Colonic mucosa (tissue), 4 donors: ENCODE measurements around the gene COMMD3. TPM values are rescaled to one million over a fixed set of nuclear protein-coding genes. Genes with fewer than 3 reads are reported as not detected.

Experiments
- DNase-seq: peaks from one replicate; pipeline ENCODE4 v3.0.0-alpha.2; 2020
- H3K27ac ChIP-seq: fragments of 200-600 bp; one replicate; pipeline ENCODE4 v1.8.0; 2021
- H3K27me3 ChIP-seq: fragments of 200-600 bp; one replicate; pipeline ENCODE4 v1.8.0; 2021
- H3K36me3 ChIP-seq: fragments of 200-600 bp; one replicate; pipeline ENCODE4 v1.8.0; 2021
- H3K4me1 ChIP-seq: fragments of 200-600 bp; one replicate; pipeline ENCODE4 v1.8.0; 2021; ENCODE audit warnings: mild to moderate bottlenecking
- H3K4me3 ChIP-seq: fragments of 200-600 bp; one replicate; pipeline ENCODE4 v1.8.0; 2021
- H3K9ac ChIP-seq, 2 donors: one replicate each; pipeline ENCODE4 v1.7.0; 2013; ENCODE audit warnings: control low read depth in 2 of 2, low read depth in 2 of 2, low read length in 2 of 2
- H3K9me3 ChIP-seq: fragments of 200-600 bp; one replicate; pipeline ENCODE4 v1.8.0; 2021
- intact Hi-C: fragments of 100-400 bp; cut with DNase I; formaldehyde crosslinking; loops from one replicate; pipeline ENCODE4 v1.14.1; 2022
- total RNA-seq, 2 donors: library from RNA; stranded (reverse); fragmentation: NEBNext Ultra II Directional in 1 of 2; extraction: Animal tissue kit (Norgen Biotek cat#: 25700) in 1 of 2; gene quantifications; one replicate each; pipeline ENCODE4 v1.2.1, GENCODE V29; 2021
- TF ChIP-seq, protein P1 (sequence below): fragments of 200-600 bp; IDR thresholded peaks from one replicate; pipeline ENCODE4 v1.8.0; 2022; ENCODE audit warnings: antibody characterized with exemption, mild to moderate bottlenecking
- donor health status: healthy.
- donor health status: DM: no; HTN: no; CAD: no.
- donor health status: DM: no; HTN: no; CAD: no.

The COMMD3 gene
- total RNA-seq, 2 donors from 2014 or later: 41.3 to 45.7 TPM

DNA sequence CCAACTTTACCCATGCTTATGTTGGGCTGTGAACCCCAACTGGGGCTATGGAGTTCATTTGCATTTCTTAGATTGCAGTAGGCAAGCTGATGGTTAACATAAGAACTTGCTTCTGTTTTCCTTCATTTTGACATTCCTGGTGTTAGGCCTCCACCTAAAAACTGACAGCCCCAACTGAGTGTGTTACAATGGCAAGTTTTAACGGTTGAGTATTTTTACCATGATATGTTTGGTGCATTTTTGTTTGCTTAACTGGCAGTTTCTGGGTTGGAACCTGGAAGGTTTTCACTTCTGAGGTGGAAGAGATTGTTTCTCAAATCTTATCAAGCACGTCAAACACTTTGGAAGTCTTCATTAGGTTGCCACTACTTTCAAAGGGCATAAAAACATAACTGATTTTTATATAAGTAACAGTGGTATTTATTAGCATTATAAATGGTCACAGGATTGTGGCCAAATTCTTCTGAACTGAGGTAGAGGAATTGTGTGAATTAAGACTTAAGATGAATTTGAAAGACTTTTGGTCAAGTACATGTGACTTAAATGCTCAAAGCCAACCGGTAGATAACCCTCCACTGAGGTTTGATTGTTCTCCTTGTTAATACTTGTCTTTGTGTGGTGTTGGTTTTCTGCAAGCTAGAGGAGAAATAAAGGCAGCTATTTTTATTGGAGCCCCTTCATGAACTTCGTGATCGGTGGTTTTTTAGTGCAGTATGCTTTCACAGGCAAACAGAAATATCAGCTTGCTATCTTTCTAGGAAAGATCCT is 7.5 kb downstream of the COMMD3 start:
- TF ChIP-seq, protein P1, sequence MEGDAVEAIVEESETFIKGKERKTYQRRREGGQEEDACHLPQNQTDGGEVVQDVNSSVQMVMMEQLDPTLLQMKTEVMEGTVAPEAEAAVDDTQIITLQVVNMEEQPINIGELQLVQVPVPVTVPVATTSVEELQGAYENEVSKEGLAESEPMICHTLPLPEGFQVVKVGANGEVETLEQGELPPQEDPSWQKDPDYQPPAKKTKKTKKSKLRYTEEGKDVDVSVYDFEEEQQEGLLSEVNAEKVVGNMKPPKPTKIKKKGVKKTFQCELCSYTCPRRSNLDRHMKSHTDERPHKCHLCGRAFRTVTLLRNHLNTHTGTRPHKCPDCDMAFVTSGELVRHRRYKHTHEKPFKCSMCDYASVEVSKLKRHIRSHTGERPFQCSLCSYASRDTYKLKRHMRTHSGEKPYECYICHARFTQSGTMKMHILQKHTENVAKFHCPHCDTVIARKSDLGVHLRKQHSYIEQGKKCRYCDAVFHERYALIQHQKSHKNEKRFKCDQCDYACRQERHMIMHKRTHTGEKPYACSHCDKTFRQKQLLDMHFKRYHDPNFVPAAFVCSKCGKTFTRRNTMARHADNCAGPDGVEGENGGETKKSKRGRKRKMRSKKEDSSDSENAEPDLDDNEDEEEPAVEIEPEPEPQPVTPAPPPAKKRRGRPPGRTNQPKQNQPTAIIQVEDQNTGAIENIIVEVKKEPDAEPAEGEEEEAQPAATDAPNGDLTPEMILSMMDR: no peak
- H3K9ac ChIP-seq: no peak overlapping the region
- no peaks in the 10 kb centered on the region for H3K9me3 ChIP-seq
- no peaks in the 10 kb centered on the region for H3K4me1 ChIP-seq
- no peak overlapping the region for H3K27ac ChIP-seq
- intact Hi-C loops: loop anchor here (10.0 kb wide), 1 partner anchor 799 kb away; the partner anchor contains the start of gene SKIDA1
- peaks cover 10% of the 10 kb centered on the region for H3K27me3 ChIP-seq
- H3K36me3 ChIP-seq: no peaks in the 10 kb centered on the region
- no peak overlapping the region for H3K4me3 ChIP-seq
- DNase-seq: no peak

DNA sequence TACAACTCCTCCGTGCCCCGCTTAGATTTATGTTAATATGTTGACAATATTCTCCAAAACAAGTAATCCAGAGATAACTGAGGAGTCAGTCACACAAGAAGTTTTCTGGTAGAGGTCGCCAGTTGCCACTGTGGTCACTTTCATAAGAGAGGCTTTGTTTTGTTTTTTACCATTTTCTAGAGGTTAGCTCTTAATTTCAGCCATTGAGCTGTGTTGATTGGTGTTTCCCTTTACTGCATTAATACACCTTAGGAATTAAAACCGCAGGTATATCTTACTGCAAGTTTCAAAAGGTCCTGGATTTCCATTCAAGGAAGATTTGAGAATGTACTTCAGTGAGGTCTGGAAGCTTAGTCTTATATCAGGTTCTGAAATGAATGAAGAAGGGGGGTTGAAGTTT is 8.2 kb downstream of the COMMD3 start:
- no peaks in the 10 kb centered on the region for H3K9me3 ChIP-seq
- intact Hi-C loops: loop anchor here (10.0 kb wide), 1 partner anchor 800 kb away; the partner anchor contains the start of gene SKIDA1
- H3K27me3 ChIP-seq: peaks cover 10% of the 10 kb centered on the region
- H3K9ac ChIP-seq: peak overlapping the region in 1 of 2 donors; percentile 80
- H3K4me1 ChIP-seq: no peaks in the 10 kb centered on the region
- TF ChIP-seq, protein P1: no peak
- no peaks in the 10 kb centered on the region for H3K36me3 ChIP-seq
- no peak overlapping the region for H3K27ac ChIP-seq
- DNase-seq: no peak
- H3K4me3 ChIP-seq: no peak overlapping the region

GRCh38 chr10:22324893-22325271 is 8.7 kb downstream of the COMMD3 start:
- Histone ChIP-seq H3K27me3 (peaks cover 10% of the 10 kb centered on the region), H3K4me1 (no peaks in the 10 kb centered on the region), H3K9ac (peak overlapping the region in 1 of 2 donors; percentile 80), H3K4me3 (peak overlapping the region; percentile 49), H3K36me3 (no peaks in the 10 kb centered on the region), H3K27ac (peak overlapping the region; percentile 14), H3K9me3 (no peaks in the 10 kb centered on the region)
- TF ChIP-seq, protein P1: no peak
- DNase-seq: no peak
- intact Hi-C loops: loop anchor here (5.0 to 10.0 kb wide), 2 partner anchors 323 to 800 kb away; partner anchors contain the start of genes DNAJC1 and SKIDA1

- H3K36me3 ChIP-seq: no peaks in the 10 kb centered on the region
- peak overlapping the region; percentile 52 to 80 for H3K9ac ChIP-seq
- TF ChIP-seq, protein P1: no peak
- peak overlapping the region; percentile 26 for H3K27ac ChIP-seq
- no peaks in the 10 kb centered on the region for H3K9me3 ChIP-seq
- H3K4me3 ChIP-seq: peak overlapping the region; percentile 49
- no peaks in the 10 kb centered on the region for H3K4me1 ChIP-seq
- peaks cover 10% of the 10 kb centered on the region for H3K27me3 ChIP-seq
- DNase-seq: peak; percentile 66
- intact Hi-C loops: loop anchor here (5.0 to 10.0 kb wide), 2 partner anchors 323 to 801 kb away; partner anchors contain the start of genes DNAJC1 and SKIDA1
Measured at GRCh38 chr10:22325272-22326144, 9.3 kb downstream of the COMMD3 start.

DNA sequence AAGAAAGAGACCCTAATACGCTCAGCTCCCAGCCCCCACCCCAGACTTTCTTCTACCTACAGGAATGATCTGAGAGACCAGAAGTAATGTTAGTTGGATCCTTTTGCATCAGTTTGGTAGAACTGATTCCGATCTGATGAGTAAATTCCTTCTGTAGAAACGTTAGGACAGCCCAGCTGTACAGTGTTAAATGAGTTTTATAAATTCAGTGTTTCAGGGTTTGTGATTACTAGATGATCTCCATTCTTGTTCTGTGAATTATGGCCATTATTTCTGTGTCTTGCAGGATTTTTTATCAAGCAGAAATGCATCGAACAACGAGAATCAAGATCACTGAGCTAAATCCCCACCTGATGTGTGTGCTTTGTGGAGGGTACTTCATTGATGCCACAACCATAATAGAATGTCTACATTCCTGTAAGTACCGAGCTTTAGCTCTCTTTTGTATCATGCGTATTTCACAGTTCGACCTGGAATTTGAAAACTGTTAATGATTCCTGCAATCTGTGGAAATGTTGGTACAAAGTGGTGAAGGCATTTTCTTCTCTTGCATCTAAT is 10.0 kb downstream of the COMMD3 start:
- Histone ChIP-seq H3K27me3 (peaks cover 10% of the 10 kb centered on the region), H3K9me3 (no peaks in the 10 kb centered on the region), H3K36me3 (no peaks in the 10 kb centered on the region), H3K4me3 (peak overlapping the region; percentile 49), H3K27ac (peak overlapping the region; percentile 26), H3K9ac (peak overlapping the region in 1 of 2 donors; percentile 75), H3K4me1 (no peaks in the 10 kb centered on the region)
- intact Hi-C loops: loop anchor here (5.0 to 10.0 kb wide), 2 partner anchors 324 to 801 kb away; partner anchors contain the start of genes DNAJC1 and SKIDA1
- DNase-seq: no peak
- TF ChIP-seq, protein P1: no peak
